ENCODE measurements around the gene TTC1.

DNA sequence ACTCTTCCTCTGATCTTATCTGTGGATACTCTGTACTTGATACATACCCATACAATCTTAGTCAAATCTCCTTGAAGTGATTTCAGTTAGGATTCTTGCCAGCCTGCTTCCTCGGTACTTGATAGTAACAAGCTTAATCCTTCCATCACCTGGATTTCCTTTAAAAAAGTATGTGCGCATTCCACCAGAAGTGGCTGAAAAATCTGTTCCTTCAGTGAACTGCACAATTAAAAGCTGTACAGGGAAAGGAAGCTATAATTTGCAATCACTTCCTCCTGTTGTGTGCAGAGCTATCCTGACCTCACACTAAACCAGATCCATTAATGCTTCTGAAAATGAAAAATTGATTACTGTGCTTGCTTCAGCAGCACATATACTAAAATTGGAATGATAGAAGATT is 63.0 kb downstream of the TTC1 start:
- TF ChIP-seq CTCF (IDR thresholded peaks at IDR 0.05; ENCODE audit: low read depth, low read length), result no peak
- TF ChIP-seq EZH2phosphoT487 (IDR thresholded peaks at IDR 0.05; ENCODE audit: low read depth), result no peak
